ENCODE measurements around the gene RGL1.

The RGL1 gene

DNA sequence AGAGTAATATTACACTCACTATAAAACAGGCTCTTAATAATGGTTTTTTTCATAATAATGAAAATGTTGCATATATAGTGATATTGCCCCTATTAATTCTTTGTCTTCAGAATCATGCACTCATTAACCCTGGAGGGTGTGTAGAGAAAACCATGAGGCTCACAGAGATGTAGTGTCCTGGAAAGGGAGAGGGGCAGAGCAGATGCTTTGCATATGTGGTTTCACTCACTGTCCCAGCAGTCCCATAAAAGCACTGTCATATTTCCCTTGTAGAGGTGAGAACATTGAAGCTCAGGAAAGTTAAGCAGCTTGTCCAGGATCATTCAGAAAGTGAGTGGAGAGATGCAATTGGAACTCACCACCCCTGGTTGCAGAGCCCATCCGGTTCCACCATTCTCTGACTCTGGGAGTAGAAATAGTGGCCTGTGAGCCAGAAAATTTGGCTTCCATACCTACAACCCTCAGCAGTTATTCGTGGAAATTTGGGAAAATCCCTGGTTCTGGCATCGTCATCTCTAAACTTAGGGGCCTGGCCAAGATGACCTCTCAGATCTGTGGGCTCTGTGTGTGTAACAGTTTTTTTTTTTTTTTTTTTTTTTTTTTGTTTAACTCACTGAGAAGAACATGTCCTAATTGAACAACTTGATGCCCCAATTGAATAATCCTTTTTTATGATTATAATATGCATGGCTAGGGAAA lies 86.4 kb downstream of the RGL1 start:
- no peak for DNase-seq

GRCh38 chr1:183892351-183892793 lies 87.5 kb downstream of the RGL1 start:
- no peak for DNase-seq

DNA sequence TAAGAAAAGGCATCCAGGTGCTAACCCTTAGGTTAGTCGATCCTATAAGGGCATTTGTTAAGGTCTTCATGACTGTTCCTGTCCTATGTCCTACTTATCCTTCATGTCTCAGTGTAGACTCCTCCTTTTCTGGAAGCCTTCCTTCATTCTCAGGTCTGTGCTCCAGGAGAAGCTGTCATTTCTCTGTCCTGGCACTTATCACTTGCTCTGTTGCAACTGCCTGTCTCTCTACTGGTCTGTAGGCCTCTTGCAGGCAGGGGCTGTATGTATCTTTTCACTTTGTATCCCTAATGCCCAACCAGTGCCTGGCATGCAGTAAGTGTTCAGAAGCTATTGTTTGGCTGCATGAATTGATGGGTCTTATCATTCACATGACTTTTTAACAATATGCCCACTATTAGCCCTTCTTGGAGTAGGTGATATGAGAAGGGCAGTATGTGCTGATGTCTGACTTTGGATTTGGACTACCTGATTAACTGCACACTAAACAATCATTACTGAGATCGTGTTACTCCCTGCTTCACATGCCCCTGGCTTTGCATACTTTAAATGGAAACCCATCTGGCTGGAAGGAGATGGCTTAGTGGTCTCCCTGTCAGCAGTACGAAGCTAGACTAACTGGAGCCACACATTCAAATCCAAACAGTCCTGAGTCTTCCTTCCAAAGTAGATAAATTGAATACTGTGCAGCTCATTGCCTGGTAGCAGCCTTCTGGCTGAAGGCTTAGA lies 88.8 kb downstream of the RGL1 start:
- no peak for DNase-seq

GRCh38 chr1:183894290-183894565 lies 89.3 kb downstream of the RGL1 start:
- no peak for DNase-seq

DNA sequence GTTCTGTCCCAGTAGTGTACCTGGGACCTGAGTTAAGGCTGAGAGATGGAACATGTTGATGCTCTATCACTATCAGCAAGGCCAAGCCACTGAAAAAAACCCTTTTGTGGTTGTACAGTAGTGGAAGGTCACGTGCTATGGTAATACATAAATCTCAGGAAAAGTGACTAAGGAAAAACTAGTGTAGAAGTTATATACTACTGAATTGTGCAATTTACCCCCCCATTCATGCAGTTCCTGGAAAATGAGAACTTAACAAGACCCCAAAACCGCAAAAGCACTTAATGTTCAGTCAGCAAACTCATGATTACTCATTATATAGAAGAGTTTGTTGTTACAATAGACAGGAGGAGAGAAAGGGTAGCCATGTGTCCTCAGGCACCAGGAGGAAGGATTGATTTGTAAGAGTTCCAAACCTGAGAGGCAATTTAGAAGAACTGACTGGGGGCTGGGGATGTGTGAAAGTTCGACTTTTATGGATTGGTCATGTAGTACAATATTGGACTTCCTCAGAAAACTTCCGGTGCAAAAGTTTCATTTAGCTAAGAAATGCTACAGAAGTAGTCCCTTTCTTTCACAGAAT lies 91.6 kb downstream of the RGL1 start:
- DNase-seq, result no peak

GRCh38 chr1:183898001-183898396 lies 93.1 kb downstream of the RGL1 start:
- DNase-seq, result no peak

GRCh38 chr1:183898610-183899009 lies 93.7 kb downstream of the RGL1 start:
- DNase-seq, result no peak

DNA sequence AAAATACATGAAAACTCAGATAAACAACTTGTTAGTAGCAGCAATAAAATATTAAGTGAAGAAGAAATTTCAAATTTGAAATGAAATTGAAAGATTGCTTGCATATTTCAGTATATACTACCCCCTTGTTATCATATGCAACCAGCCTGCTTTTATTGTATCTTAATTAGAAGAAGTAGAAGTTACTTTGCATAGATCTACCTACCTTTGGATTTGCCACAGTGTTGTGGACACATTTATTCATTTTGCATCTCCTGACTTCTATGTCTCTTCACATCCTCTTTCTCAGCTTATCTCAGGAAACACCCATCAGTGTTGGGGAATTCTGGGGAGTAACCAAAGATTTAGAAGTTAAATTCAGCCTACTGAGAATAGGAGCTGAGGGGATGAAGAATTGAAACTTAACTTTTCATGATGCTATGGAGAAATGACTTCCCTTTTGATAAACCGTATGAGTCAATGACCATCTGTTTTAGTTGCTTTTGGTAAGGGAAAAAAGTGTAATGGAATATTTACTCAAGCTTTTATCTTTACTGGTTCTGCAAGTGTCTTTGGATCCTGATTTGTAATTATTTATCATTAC lies 96.9 kb downstream of the RGL1 start:
- no peak for DNase-seq

DNA sequence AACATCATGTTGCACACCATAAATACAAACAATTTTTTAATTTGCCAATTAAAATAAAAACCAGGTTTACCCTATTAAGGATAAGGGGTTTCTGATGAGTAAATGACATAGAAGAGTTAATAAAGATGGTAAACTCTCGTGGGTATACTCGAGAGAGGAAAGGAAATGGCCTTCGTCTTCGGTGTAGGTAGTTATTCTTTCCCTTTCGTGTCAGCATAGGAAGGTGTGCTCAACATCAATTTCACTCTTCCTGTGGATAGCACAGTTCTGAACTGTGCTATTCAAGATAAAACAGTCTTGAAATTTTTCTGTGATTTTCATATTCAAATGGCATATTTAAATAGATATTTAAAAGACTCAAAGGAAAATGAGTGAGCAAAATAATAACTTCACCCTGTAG lies 98.2 kb downstream of the RGL1 start:
- DNase-seq, result no peak

DNA sequence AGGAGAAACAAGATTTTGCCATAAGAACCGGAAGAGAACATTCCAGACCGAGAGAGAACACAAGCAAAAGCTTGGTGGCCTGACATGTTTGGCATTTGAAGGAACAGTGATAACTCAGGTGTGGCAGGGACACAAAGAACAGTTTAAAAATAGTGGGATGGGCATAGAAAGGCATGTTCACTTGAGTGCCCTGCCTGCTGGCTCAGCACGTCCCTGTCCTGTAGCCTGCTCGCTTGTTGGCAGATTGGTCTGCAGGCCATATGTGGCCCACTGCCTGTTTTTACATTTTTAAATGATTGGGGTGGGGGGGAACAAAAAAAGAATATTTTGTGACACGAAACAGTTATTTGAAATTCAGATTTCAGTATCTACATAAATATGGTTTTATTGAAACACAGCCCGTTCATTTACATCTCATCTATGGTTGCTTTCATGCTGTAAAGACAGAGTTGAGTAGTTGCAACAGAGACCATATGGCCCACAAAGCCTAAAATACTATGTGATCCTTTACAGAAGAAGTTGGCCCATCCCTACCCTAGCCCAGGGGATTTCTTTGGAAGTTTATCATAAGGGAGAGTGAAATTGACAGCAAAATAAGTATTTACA lies 100.7 kb downstream of the RGL1 start:
- no peak for DNase-seq

GRCh38 chr1:183907070-183907469 lies 102.2 kb downstream of the RGL1 start:
- DNase-seq, result no peak

DNA sequence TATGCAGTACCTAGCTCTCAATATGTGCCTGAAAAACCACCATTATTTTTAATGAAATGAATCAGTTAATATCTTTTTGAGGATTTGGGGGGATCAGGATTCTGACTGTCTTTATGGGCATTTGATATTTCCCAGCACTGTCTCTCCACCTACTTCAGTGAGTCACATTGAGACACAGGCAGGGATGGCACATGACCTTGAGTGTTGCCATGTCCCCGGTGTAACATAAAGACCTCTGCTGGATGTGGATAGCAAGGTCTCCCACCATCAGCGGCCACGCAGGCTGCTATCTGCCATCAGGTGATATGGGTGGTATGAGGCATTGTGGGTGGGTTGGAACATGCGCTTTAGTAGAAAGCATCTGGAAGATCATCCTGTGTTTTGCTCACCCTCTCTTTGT lies 103.2 kb downstream of the RGL1 start:
- DNase-seq, result no peak

DNA sequence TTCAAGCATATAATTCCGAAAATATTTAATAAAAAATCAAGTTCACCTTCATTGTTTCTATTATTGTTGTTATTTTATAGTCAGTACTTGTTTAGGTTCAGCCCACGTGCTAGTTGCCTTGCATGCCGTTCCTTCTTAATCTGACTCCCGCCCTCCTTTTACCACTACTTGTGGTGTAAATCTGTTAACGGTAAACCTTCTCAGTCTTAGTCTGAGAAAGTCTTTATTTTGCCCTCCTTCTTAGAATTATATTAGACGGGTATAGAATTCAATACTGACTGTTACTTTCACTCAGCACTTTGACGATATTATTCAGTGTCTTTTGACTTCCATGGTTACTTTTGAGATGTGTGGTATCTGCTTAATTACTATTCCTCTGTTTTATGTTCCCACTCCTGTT lies 104.8 kb downstream of the RGL1 start:
- DNase-seq, result no peak

- DNase-seq, result no peak
Observed at GRCh38 chr1:183910845-183911244, 105.9 kb downstream of the RGL1 start.

DNA sequence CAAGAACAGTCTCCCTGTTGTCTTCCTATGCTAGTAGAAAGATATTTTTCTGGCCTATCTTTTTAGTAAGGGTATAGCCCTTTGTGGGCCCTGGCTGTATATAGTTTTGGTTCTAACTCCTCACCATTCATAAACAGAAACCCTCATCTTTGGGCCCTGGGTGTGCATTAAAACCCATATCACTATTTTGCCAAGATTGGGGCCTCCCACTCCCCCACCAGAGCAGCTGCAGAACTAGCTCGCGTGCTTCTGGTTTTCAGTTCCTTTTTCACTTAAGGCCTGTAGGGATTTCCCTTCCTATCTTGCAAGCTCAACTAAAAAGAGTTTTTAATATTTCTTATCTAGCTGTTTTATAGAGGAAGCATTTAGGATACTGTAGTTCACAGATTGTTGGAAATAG lies 106.4 kb downstream of the RGL1 start:
- no peak for DNase-seq

GRCh38 chr1:183912265-183912886 lies 107.5 kb downstream of the RGL1 start:
- DNase-seq, result no peak

DNA sequence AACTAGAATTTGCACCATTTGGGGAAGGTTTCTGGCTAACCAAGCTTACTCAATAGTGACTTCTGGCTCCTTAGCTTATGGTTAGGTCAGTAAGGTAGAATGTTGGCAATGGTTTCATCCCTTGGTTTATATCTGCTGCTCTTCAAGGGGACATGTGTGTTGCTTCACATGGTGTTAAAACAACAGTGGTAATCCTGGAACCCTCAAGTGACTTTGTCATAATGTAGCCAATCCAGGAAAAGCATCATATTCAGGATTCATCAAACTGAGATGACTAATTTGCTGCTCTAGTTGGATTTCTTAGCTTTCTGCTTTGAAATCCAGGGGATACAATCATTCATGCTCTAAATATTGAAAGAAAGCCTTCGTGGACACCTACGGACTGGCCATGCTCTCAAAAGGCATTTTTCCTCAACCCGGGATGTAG lies 108.7 kb downstream of the RGL1 start:
- no peak for DNase-seq

DNA sequence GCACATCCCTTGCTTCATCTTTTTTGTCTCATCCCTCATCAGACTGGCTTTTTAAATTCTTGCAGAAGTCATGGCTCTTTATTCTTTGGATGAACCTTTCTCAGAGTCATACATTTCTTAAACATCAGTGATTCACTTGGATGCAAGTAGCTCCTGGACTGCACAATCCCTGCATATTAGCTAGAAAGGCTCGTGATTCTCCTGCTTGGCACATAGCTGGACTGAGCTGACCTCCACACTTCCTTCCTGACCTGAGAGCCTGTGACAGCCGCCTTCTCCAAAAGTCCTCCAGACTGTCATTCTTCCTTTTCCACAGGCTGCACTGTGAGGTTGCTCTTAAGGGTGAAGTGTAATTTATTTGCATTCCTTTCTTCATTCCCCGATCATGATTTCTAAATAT lies 109.4 kb downstream of the RGL1 start:
- no peak for DNase-seq

GRCh38 chr1:183914891-183915290 lies 110.0 kb downstream of the RGL1 start:
- no peak for DNase-seq

- peak; percentile 37 for DNase-seq
Observed at GRCh38 chr1:183915625-183916510, 110.9 kb downstream of the RGL1 start.

DNA sequence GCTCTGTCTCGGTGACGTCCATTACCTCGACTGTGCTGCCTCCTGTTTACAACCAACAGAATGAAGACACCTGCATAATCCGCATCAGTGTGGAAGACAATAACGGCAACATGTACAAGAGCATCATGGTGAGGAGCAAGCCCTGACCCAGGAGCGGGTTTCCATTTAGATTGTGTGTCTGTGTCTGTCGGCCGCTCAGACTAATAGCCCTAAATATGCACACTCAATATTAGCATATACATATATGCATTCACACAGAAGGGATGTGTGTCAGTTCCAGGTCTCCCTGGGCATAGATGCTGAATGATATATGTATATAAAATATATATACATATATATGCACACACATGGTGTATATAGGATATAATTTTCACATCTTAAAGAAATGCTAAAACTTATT lies 111.7 kb downstream of the RGL1 start:
- no peak for DNase-seq

GRCh38 chr1:183918589-183918988 lies 113.7 kb downstream of the RGL1 start:
- DNase-seq, result no peak
